ENCODE measurements around the gene SDF2.
A peak's percentile ranks its signal among the peaks of the same experiment; 100 is the strongest.
"Not testable (repeated sequence)": the region's sequence is repeated elsewhere in the genome, so short reads cannot be mapped to it uniquely, and the experiment has no call there.

The SDF2 gene

GRCh38 chr17:28675490-28675889, 13.8 kb upstream of the SDF2 start:
- Histone ChIP-seq H3K4me3 (ENCODE audit: low read length) (no peak overlapping the region), H3K9me3 (ENCODE audit: control insufficient read depth, low read length) (no peaks in the 10 kb centered on the region), H3K27me3 (ENCODE audit: control insufficient read depth, insufficient read depth, low read length) (no peaks in the 10 kb centered on the region), H3K4me1 (ENCODE audit: control insufficient read depth, insufficient read depth, low read length) (no peaks in the 10 kb centered on the region), H3K9ac (ENCODE audit: low read length) (no peak overlapping the region), H3K36me3 (ENCODE audit: control insufficient read depth, insufficient read depth, low read length) (peaks cover 38% of the 10 kb centered on the region)

- H3K9ac ChIP-seq (ENCODE audit: low read length): no peak overlapping the region
- H3K9me3 ChIP-seq (ENCODE audit: control insufficient read depth, low read length): no peaks in the 10 kb centered on the region
- H3K4me1 ChIP-seq (ENCODE audit: control insufficient read depth, insufficient read depth, low read length): no peaks in the 10 kb centered on the region
- no peaks in the 10 kb centered on the region for H3K27me3 ChIP-seq (ENCODE audit: control insufficient read depth, insufficient read depth, low read length)
- H3K36me3 ChIP-seq (ENCODE audit: control insufficient read depth, insufficient read depth, low read length): peaks cover 18% of the 10 kb centered on the region
- no peak overlapping the region for H3K4me3 ChIP-seq (ENCODE audit: low read length)
Observed at GRCh38 chr17:28669918-28670317, 8.2 kb upstream of the SDF2 start.

GRCh38 chr17:28667870-28668269, 6.2 kb upstream of the SDF2 start:
- H3K36me3 ChIP-seq (ENCODE audit: control insufficient read depth, insufficient read depth, low read length): no peaks in the 10 kb centered on the region
- no peaks in the 10 kb centered on the region for H3K9me3 ChIP-seq (ENCODE audit: control insufficient read depth, low read length)
- no peak overlapping the region for H3K9ac ChIP-seq (ENCODE audit: low read length)
- no peak overlapping the region for H3K4me3 ChIP-seq (ENCODE audit: low read length)
- no peaks in the 10 kb centered on the region for H3K27me3 ChIP-seq (ENCODE audit: control insufficient read depth, insufficient read depth, low read length)
- H3K4me1 ChIP-seq (ENCODE audit: control insufficient read depth, insufficient read depth, low read length): peaks cover 6% of the 10 kb centered on the region

GRCh38 chr17:28665994-28666393, 4.3 kb upstream of the SDF2 start:
- Histone ChIP-seq H3K27me3 (ENCODE audit: control insufficient read depth, insufficient read depth, low read length) (no peaks in the 10 kb centered on the region), H3K4me3 (ENCODE audit: low read length) (no peak overlapping the region), H3K9me3 (ENCODE audit: control insufficient read depth, low read length) (no peaks in the 10 kb centered on the region), H3K36me3 (ENCODE audit: control insufficient read depth, insufficient read depth, low read length) (no peaks in the 10 kb centered on the region), H3K9ac (ENCODE audit: low read length) (no peak overlapping the region), H3K4me1 (ENCODE audit: control insufficient read depth, insufficient read depth, low read length) (peaks cover 10% of the 10 kb centered on the region)

- no peak overlapping the region for H3K4me3 ChIP-seq (ENCODE audit: low read length)
- H3K27me3 ChIP-seq (ENCODE audit: control insufficient read depth, insufficient read depth, low read length): no peaks in the 10 kb centered on the region
- H3K36me3 ChIP-seq (ENCODE audit: control insufficient read depth, insufficient read depth, low read length): no peaks in the 10 kb centered on the region
- H3K9me3 ChIP-seq (ENCODE audit: control insufficient read depth, low read length): no peaks in the 10 kb centered on the region
- H3K4me1 ChIP-seq (ENCODE audit: control insufficient read depth, insufficient read depth, low read length): peaks cover 15% of the 10 kb centered on the region
- H3K9ac ChIP-seq (ENCODE audit: low read length): no peak overlapping the region
Observed at GRCh38 chr17:28663723-28664122, 2.0 kb upstream of the SDF2 start.

GRCh38 chr17:28662527-28662829, 772 bp upstream of the SDF2 start:
- H3K27me3 ChIP-seq (ENCODE audit: control insufficient read depth, insufficient read depth, low read length): no peaks in the 10 kb centered on the region
- peak overlapping the region; percentile 52 for H3K4me3 ChIP-seq (ENCODE audit: low read length)
- peaks cover 15% of the 10 kb centered on the region for H3K4me1 ChIP-seq (ENCODE audit: control insufficient read depth, insufficient read depth, low read length)
- H3K9me3 ChIP-seq (ENCODE audit: control insufficient read depth, low read length): no peaks in the 10 kb centered on the region
- peak overlapping the region; percentile 97 for H3K9ac ChIP-seq (ENCODE audit: low read length)
- no peaks in the 10 kb centered on the region for H3K36me3 ChIP-seq (ENCODE audit: control insufficient read depth, insufficient read depth, low read length)

GRCh38 chr17:28659497-28659881, 2.2 kb downstream of the SDF2 start:
- H3K9ac ChIP-seq (ENCODE audit: low read length); H3K36me3 ChIP-seq (ENCODE audit: control insufficient read depth, insufficient read depth, low read length); H3K9me3 ChIP-seq (ENCODE audit: control insufficient read depth, low read length); H3K4me3 ChIP-seq (ENCODE audit: low read length); H3K27me3 ChIP-seq (ENCODE audit: control insufficient read depth, insufficient read depth, low read length): not testable (repeated sequence)
- H3K4me1 ChIP-seq (ENCODE audit: control insufficient read depth, insufficient read depth, low read length): peaks cover 15% of the 10 kb centered on the region

GRCh38 chr17:28658766-28659496, 2.8 kb downstream of the SDF2 start:
- H3K9ac ChIP-seq (ENCODE audit: low read length); H3K9me3 ChIP-seq (ENCODE audit: control insufficient read depth, low read length); H3K4me3 ChIP-seq (ENCODE audit: low read length); H3K27me3 ChIP-seq (ENCODE audit: control insufficient read depth, insufficient read depth, low read length); H3K36me3 ChIP-seq (ENCODE audit: control insufficient read depth, insufficient read depth, low read length): not testable (repeated sequence)
- H3K4me1 ChIP-seq (ENCODE audit: control insufficient read depth, insufficient read depth, low read length): peaks cover 15% of the 10 kb centered on the region

GRCh38 chr17:28658342-28658741, 3.4 kb downstream of the SDF2 start:
- H3K9ac ChIP-seq (ENCODE audit: low read length); H3K4me3 ChIP-seq (ENCODE audit: low read length); H3K27me3 ChIP-seq (ENCODE audit: control insufficient read depth, insufficient read depth, low read length); H3K36me3 ChIP-seq (ENCODE audit: control insufficient read depth, insufficient read depth, low read length); H3K9me3 ChIP-seq (ENCODE audit: control insufficient read depth, low read length): not testable (repeated sequence)
- H3K4me1 ChIP-seq (ENCODE audit: control insufficient read depth, insufficient read depth, low read length): peaks cover 14% of the 10 kb centered on the region

GRCh38 chr17:28657756-28658155, 4.0 kb downstream of the SDF2 start:
- Histone ChIP-seq H3K4me3 (ENCODE audit: low read length) (no peak overlapping the region), H3K4me1 (ENCODE audit: control insufficient read depth, insufficient read depth, low read length) (peaks cover 8% of the 10 kb centered on the region), H3K9ac (ENCODE audit: low read length) (no peak overlapping the region), H3K9me3 (ENCODE audit: control insufficient read depth, low read length) (no peaks in the 10 kb centered on the region), H3K36me3 (ENCODE audit: control insufficient read depth, insufficient read depth, low read length) (no peaks in the 10 kb centered on the region), H3K27me3 (ENCODE audit: control insufficient read depth, insufficient read depth, low read length) (no peaks in the 10 kb centered on the region)

- H3K9me3 ChIP-seq (ENCODE audit: control insufficient read depth, low read length): no peaks in the 10 kb centered on the region
- no peaks in the 10 kb centered on the region for H3K27me3 ChIP-seq (ENCODE audit: control insufficient read depth, insufficient read depth, low read length)
- peaks cover 3% of the 10 kb centered on the region for H3K4me1 ChIP-seq (ENCODE audit: control insufficient read depth, insufficient read depth, low read length)
- H3K4me3 ChIP-seq (ENCODE audit: low read length): no peak overlapping the region
- H3K36me3 ChIP-seq (ENCODE audit: control insufficient read depth, insufficient read depth, low read length): no peaks in the 10 kb centered on the region
- no peak overlapping the region for H3K9ac ChIP-seq (ENCODE audit: low read length)
Observed at GRCh38 chr17:28655160-28655559, 6.5 kb downstream of the SDF2 start.

- Histone ChIP-seq H3K9ac (ENCODE audit: low read length) (no peak overlapping the region), H3K36me3 (ENCODE audit: control insufficient read depth, insufficient read depth, low read length) (peaks cover 7% of the 10 kb centered on the region), H3K9me3 (ENCODE audit: control insufficient read depth, low read length) (no peaks in the 10 kb centered on the region), H3K27me3 (ENCODE audit: control insufficient read depth, insufficient read depth, low read length) (no peaks in the 10 kb centered on the region), H3K4me3 (ENCODE audit: low read length) (no peak overlapping the region), H3K4me1 (ENCODE audit: control insufficient read depth, insufficient read depth, low read length) (peaks cover 24% of the 10 kb centered on the region)
Observed at GRCh38 chr17:28648698-28649097, 13.0 kb downstream of the SDF2 start.
